Activated naive CD4-positive, alpha-beta T cell treated with anti-CD3 and anti-CD28 coated beads, Interleukin-2, amount 10 ng/mL, durations not matched to agents 7 days and 5 days (primary cell): Measurements from ENCODE around the gene OBSCN.

Source experiments
- CTCF ChIA-PET: fragments of 350-600 bp; sonication (Branson Sonifier 250); formaldehyde crosslinking; loops from one replicate; lab custom pipeline; 2021; ENCODE audit warnings: antibody characterized with exemption; lab: Charles Lee
- DNase-seq: peaks from one replicate; pipeline ENCODE4 v3.0.0-alpha.2; 2020
- H3K27ac Mint-ChIP-seq: one replicate; pipeline ENCODE4 v1.8.0; 2021; ENCODE audit warnings: mild to moderate bottlenecking, moderate library complexity, mixed read lengths
- H3K27me3 Mint-ChIP-seq: one replicate; pipeline ENCODE4 v1.8.0; 2021; ENCODE audit warnings: mild to moderate bottlenecking, mixed read lengths
- H3K36me3 Mint-ChIP-seq: one replicate; pipeline ENCODE4 v1.8.0; 2021; ENCODE audit warnings: mixed read lengths
- H3K4me1 Mint-ChIP-seq: one replicate; pipeline ENCODE4 v1.8.0; 2021; ENCODE audit warnings: mixed read lengths
- H3K4me3 Mint-ChIP-seq: one replicate; pipeline ENCODE4 v1.8.0; 2021; ENCODE audit warnings: mild to moderate bottlenecking, moderate library complexity, mixed read lengths
- H3K9me3 Mint-ChIP-seq: one replicate; pipeline ENCODE4 v1.8.0; 2021; ENCODE audit warnings: mixed read lengths

OBSCN gene

DNA sequence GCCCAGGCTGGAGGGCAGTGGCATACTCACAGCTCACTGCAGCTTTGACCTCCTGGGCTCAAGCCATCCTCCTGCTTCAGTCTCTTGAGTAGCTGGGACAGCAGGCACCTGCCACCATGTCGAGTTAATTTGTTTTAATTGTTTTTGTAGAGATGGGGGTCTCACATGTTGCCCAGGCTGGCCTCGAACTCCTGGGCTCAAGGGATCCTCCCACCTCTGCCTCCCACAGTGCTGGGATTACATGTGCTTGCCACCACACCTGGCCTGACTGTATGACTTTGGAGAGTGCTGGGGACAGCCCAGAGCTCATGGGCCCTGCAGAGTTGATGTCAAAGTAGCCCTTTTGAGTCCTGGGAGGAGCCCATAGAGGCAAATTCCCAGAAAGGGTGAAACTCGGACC is 1.8 kb downstream of the OBSCN start:
- Mint-ChIP-seq H3K4me3 (no peak overlapping the region), H3K27me3 (peaks cover 29% of the 10 kb centered on the region), H3K4me1 (peaks cover 8% of the 10 kb centered on the region), H3K36me3 (no peaks in the 10 kb centered on the region), H3K27ac (no peak overlapping the region), H3K9me3 (no peaks in the 10 kb centered on the region)
- CTCF ChIA-PET: no interaction called here
- DNase-seq: no peak

DNA sequence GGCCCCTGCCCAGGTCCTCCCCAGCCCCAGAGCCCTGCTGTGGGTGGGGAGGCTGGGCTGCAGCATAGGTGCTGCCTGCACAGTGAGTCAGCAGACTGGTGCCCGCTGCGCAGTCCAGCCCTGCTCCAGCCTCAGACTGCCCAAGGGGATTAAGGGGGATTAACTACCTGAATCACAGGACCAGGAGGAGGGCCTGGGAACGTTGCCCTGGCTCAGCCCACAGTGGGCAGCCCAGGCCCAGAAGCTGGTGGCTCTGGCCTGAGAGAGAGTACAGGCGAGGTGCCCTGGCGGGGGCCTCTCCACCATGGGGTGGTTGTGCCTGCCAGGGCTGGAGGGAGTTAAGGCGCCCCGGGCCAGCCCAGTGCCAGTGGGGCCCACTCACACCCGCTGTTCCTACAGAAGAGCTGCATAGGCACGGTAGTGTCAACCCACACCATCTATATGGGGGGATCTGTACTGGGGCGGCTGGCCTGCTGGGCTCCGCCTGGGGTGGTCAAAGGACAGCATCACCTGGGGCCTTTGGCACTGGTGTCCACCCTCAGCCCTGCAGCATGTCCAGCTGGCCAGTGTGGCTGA is 2.3 kb downstream of the OBSCN start:
- Mint-ChIP-seq H3K36me3 (no peaks in the 10 kb centered on the region), H3K27me3 (peaks cover 26% of the 10 kb centered on the region), H3K27ac (no peak overlapping the region), H3K9me3 (no peaks in the 10 kb centered on the region), H3K4me1 (peaks cover 8% of the 10 kb centered on the region), H3K4me3 (no peak overlapping the region)
- DNase-seq: no peak
- CTCF ChIA-PET: no interaction called here

DNA sequence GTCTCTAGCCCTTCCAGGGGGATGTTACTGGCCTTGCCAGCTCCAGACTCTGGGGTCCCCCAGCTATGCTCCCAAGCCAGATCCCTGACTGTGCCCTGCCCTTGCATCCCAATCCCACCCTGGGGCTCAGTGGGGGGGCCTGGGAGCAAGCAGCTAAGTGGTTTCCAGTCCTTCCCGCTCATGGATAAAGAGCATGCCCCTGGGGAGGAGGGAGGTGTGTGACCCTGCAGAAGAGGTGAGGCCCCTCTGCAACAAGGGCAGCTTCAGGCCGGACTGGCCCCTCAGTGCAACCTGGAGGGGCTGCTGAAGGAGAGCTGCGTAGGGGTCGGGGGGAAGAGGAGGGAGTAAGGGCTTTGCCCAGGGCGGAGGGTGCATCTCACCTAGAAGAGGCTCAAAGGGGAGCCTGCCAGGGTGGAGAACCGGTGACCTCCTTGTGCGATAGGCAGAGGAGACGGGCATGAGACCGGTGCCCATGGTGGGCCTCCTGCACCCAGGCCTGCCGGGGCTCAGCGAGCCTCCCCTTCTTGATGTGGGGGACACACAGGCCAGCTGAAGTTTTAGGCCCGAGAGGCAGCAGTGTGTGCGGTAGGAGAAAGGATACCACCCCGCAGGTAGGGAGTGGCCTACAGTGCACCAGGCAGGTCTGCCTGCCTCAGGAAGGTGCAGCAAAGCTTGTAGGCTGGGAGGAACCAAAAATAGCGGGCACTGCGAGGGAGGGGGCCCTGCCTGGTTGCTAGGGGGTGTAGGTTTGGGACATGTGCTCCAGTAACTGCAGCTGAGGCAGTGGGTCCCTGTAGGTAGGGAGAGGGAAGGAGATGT is 3.1 kb downstream of the OBSCN start:
- H3K9me3 Mint-ChIP-seq: no peaks in the 10 kb centered on the region
- H3K36me3 Mint-ChIP-seq: no peaks in the 10 kb centered on the region
- no peak for DNase-seq
- H3K27me3 Mint-ChIP-seq: peaks cover 18% of the 10 kb centered on the region
- no peak overlapping the region for H3K27ac Mint-ChIP-seq
- peaks cover 8% of the 10 kb centered on the region for H3K4me1 Mint-ChIP-seq
- CTCF ChIA-PET: no interaction called here
- peak overlapping the region; percentile 39 for H3K4me3 Mint-ChIP-seq

DNA sequence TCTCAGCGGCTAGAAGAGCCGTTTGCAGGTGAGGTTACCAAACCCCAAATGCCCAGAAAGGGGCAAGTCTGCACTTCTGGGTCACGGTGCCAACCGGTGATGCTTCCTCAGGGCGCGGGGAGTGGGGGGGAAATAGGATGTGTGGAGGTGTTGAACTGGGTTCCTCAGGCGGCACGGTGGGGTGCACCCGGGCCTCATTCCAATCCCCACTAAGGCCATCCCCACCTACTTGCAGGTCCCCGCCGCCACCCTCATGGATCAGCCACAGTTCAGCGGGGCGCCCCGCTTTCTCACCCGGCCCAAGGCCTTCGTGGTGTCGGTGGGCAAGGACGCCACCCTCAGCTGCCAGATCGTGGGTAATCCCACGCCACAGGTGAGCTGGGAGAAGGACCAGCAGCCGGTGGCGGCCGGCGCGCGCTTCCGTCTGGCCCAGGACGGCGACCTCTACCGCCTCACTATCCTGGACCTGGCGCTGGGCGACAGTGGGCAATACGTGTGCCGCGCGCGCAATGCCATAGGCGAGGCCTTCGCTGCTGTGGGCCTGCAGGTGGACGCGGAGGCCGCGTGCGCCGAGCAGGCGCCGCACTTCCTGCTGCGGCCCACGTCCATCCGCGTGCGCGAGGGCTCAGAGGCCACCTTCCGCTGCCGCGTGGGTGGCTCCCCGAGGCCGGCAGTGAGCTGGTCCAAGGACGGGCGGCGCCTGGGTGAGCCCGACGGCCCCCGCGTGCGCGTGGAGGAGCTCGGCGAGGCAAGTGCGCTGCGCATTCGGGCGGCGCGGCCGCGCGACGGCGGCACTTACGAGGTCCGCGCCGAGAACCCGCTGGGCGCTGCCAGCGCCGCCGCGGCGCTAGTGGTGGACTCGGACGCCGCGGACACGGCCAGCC is 3.9 kb downstream of the OBSCN start:
- Mint-ChIP-seq H3K27me3 (peaks cover 11% of the 10 kb centered on the region), H3K4me1 (peaks cover 8% of the 10 kb centered on the region), H3K36me3 (no peaks in the 10 kb centered on the region), H3K4me3 (peak overlapping the region; percentile 39), H3K9me3 (no peaks in the 10 kb centered on the region), H3K27ac (no peak overlapping the region)
- CTCF ChIA-PET: no interaction called here
- no peak for DNase-seq

DNA sequence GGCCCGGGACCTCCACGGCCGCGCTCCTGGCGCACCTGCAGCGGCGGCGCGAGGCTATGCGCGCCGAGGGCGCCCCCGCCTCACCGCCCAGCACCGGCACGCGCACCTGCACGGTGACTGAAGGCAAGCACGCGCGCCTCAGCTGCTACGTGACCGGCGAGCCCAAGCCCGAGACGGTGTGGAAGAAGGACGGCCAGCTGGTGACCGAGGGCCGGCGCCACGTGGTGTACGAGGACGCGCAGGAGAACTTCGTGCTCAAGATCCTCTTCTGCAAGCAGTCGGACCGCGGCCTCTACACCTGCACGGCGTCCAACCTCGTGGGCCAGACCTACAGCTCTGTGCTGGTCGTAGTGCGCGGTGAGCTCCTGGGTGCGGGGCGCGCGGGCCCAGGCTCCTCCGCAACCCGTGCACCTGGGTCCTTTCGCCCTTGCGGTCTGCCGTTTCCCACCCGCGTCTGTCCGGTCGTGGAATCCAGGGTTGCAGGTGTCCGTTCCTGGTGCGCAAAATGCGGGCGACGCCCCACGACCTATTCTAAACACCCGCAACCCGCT is 4.6 kb downstream of the OBSCN start:
- peak overlapping the region; percentile 84 for H3K4me3 Mint-ChIP-seq
- H3K27me3 Mint-ChIP-seq: peaks cover 6% of the 10 kb centered on the region
- H3K27ac Mint-ChIP-seq: no peak overlapping the region
- H3K9me3 Mint-ChIP-seq: no peaks in the 10 kb centered on the region
- CTCF ChIA-PET: no interaction called here
- no peaks in the 10 kb centered on the region for H3K36me3 Mint-ChIP-seq
- H3K4me1 Mint-ChIP-seq: peaks cover 8% of the 10 kb centered on the region
- no peak for DNase-seq

DNA sequence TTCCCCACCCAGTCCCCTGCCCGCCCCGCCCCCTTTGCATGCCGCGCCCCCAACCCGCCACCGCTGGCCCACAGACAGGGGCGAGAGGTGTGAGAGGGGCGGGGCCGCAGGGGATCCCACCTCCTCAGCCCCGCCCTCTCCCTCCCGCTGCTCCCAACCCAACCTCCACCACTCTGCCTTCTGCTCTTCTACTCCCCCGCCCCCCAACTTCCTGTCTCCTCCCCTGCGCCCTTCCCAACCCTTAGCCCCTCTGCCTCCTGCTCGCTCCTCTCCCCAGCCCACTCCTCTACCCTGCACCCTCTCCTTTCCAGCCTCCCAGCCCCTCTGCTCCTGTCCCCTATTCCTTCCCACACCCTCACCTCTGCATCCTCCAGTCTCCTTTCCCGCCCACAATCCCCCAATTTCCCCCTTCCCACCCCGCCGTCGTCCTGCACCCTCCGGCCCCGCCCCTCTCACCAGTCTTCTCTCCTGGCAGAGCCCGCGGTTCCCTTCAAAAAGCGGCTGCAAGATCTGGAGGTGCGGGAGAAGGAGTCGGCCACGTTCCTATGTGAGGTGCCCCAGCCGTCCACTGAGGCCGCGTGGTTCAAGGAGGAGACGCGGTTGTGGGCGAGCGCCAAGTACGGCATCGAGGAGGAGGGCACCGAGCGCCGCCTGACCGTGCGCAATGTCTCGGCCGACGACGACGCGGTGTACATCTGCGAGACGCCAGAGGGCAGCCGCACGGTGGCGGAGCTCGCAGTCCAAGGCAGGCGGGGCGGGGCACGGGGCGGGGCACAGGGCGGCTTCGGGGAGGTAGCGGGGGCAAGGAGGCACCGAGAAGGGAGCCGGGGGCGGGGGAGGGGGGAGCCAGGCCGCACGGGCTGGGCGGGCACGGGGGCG is 5.4 kb downstream of the OBSCN start:
- Mint-ChIP-seq H3K27ac (peak overlapping the region; percentile 85), H3K4me3 (peak overlapping the region; percentile 84), H3K9me3 (no peaks in the 10 kb centered on the region), H3K4me1 (peaks cover 8% of the 10 kb centered on the region), H3K36me3 (no peaks in the 10 kb centered on the region), H3K27me3 (peaks cover 5% of the 10 kb centered on the region)
- CTCF ChIA-PET: interaction anchor here (0.7 to 1.4 kb wide), 3 partner anchors 8 to 12 kb away, joined by 3 to 4 read pairs (median 3); no protein-coding TSS in a partner anchor
- DNase-seq: peak; percentile 95

DNA sequence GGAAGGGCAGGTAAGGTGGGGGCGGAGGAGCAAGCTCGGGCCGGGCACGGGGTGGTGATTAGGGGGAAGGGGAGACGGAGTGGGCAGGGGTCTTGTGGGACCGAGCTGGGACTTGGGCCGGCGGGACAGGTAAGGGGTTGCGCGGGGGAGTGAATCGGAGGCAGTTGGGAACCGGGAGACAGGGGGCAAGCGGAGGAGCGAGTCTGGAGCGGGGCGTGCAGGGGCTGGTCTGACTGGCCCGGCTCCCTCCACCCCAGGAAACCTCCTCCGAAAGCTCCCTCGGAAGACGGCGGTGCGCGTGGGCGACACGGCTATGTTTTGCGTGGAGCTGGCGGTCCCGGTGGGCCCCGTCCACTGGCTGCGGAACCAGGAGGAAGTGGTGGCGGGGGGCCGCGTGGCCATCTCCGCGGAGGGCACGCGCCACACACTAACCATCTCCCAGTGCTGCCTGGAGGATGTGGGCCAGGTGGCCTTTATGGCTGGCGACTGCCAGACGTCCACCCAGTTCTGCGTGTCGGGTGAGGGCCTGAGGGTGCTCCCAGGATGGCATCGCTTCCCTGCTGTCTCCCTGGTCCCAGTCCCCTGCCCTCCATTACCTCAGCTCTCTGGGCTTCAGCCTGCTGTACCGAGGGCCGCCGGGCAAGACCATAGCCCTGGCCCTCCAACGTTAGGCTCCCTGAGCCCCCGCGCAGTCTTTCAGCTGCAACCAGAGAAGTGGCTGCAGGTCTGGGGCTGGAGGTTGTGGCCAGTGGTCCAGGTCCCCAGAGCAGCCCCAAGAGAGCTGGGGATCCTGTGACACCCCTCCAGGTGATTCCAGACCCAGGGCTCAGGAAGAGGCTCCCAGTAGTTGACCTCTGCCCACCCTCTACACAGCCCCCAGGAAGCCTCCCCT is 6.3 kb downstream of the OBSCN start:
- peak overlapping the region; percentile 65 for H3K4me3 Mint-ChIP-seq
- DNase-seq: no peak
- CTCF ChIA-PET: interaction anchor here (0.7 to 1.4 kb wide), 5 partner anchors 9 to 302 kb away, joined by 3 to 5 read pairs (median 3); no protein-coding TSS in a partner anchor

DNA sequence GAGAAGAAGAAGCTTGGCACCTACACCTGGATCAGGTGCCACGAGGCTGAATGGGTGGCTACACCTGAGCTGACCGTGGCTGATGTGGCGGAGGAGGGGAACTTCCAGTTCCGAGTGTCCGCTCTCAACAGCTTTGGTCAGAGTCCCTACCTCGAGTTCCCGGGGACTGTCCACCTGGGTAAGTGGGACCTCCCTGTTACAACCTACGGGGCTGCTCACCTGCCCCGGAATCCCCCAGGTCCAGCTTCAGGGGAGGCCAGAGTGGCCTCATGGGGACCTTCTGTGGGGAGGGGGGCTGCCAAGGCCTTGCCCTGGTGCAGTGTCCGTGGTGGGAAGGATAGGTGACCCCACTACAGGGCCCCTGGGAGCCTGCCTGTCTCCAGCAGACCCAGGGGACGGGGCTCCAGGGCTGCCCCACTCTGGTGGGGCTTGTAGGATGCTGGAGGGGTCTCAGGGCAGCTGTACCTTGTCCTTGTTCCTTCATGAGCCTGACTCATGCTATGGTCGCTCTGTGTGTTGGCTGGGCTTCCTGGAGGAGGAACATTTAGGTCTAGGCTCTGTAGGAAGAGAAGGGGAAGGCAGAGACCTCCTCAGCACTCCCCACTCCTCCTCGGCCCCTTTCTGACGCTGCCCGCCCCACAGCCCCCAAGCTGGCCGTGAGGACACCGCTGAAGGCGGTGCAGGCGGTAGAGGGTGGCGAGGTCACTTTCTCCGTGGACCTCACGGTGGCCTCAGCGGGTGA is 7.2 kb downstream of the OBSCN start:
- H3K4me1 Mint-ChIP-seq: peaks cover 8% of the 10 kb centered on the region
- CTCF ChIA-PET: interaction anchor here (1.2 to 1.4 kb wide), 2 partner anchors 10 to 301 kb away, joined by 4 to 5 read pairs; no protein-coding TSS in a partner anchor
- no peak for DNase-seq
- no peaks in the 10 kb centered on the region for H3K27me3 Mint-ChIP-seq
- H3K4me3 Mint-ChIP-seq: peak overlapping the region; percentile 35
- no peak overlapping the region for H3K27ac Mint-ChIP-seq
- no peaks in the 10 kb centered on the region for H3K36me3 Mint-ChIP-seq
- H3K9me3 Mint-ChIP-seq: no peaks in the 10 kb centered on the region

More for the DNA sequence above, 6.3 kb downstream of the OBSCN start:
- Mint-ChIP-seq H3K36me3 (no peaks in the 10 kb centered on the region), H3K9me3 (no peaks in the 10 kb centered on the region), H3K27me3 (peaks cover 3% of the 10 kb centered on the region), H3K4me1 (peaks cover 8% of the 10 kb centered on the region), H3K27ac (no peak overlapping the region)

DNA sequence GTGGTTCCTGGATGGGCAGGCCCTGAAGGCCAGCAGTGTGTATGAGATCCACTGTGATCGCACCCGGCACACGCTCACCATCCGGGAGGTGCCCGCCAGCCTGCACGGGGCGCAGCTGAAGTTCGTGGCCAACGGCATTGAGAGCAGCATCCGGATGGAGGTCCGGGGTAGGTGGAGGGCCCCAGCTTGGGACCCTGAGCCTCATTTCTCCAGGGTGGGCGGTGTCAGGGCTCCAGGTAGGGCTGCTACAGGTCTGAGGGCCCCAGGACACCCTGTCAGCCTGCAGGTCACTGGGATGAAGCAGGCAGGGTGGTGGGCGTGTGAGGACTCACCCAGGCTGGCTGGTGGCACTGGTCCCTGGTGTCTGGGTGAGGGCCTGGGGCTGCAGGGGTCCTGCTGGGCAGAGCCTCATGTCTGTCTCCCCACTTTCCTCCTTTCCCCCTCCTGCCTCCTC is 7.8 kb downstream of the OBSCN start:
- peak overlapping the region; percentile 3 for H3K4me3 Mint-ChIP-seq
- no peaks in the 10 kb centered on the region for H3K27me3 Mint-ChIP-seq
- no peak overlapping the region for H3K27ac Mint-ChIP-seq
- no peak for DNase-seq
- CTCF ChIA-PET: no interaction called here
- H3K4me1 Mint-ChIP-seq: peaks cover 8% of the 10 kb centered on the region
- no peaks in the 10 kb centered on the region for H3K36me3 Mint-ChIP-seq
- H3K9me3 Mint-ChIP-seq: no peaks in the 10 kb centered on the region

DNA sequence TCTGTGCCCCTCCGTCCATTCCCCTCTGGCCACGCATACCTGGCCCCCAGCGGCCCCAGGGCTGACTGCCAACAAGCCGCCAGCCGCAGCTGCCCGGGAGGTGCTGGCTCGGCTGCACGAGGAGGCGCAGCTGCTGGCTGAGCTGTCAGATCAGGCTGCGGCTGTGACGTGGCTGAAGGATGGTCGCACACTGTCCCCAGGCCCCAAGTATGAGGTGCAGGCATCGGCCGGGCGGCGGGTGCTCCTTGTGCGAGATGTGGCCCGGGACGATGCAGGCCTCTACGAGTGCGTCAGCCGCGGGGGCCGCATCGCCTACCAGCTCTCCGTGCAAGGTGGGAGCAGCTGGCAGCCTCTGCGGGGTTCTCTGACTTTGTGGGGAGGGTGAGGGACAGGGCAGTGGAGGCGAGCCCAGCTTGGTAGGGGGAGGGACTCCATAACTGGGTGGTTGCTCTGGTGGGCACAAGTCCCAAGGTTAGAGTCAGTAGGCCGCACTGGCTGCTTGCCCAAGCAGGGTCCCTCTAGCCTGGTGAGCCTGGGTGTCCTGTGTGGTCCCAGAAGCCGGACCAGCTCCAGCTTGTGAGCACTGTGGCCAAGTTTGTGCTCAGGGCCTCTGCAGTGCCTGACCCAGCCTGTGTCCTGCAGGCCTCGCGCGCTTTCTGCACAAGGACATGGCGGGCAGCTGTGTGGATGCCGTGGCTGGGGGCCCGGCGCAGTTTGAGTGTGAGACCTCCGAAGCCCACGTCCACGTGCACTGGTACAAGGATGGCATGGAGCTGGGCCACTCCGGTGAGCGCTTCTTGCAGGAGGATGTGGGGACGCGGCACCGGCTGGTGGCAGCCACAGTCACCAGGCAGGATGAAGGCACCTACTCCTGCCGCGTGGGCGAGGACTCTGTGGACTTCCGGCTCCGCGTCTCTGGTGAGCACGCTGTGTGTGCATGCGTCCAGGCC is 8.8 kb downstream of the OBSCN start:
- Mint-ChIP-seq H3K27ac (no peak overlapping the region), H3K36me3 (no peaks in the 10 kb centered on the region), H3K4me3 (no peak overlapping the region), H3K27me3 (no peaks in the 10 kb centered on the region), H3K9me3 (no peaks in the 10 kb centered on the region), H3K4me1 (peaks cover 3% of the 10 kb centered on the region)
- CTCF ChIA-PET: interaction anchor here (0.9 to 1.1 kb wide), 2 partner anchors 10 to 16 kb away, joined by 3 to 5 read pairs; no protein-coding TSS in a partner anchor
- no peak for DNase-seq
